ENCODE measurements around the gene OSCP1. TPM values are rescaled to one million over a fixed set of nuclear protein-coding genes. Genes with fewer than 3 reads are reported as not detected.

Gene OSCP1
- total and polyA plus RNA-seq, 9 donors, result 9.1 to 27.7 (median 12.2) TPM

- Histone ChIP-seq H3K9me3 (no peaks in the 10 kb centered on the region), H3K27ac (peak overlapping the region; percentile 69 to 90), H3K4me1 (ENCODE audit: insufficient read depth) (peaks cover 16% of the 10 kb centered on the region), H3K27me3 (no peaks in the 10 kb centered on the region), H3K4me3 (peak overlapping the region; percentile 46), H3K36me3 (no peaks in the 10 kb centered on the region)
- 1% methylated on average over 14 of the region's 14 CpGs for WGBS, 3 donors
- intact Hi-C loops (cut with DNase I), result loop anchor here in 1 of 4 donors (5.0 kb wide), 1 partner anchor 64 kb away; the partner anchor contains the start of gene EVA1B
- DNase-seq, result peak; percentile 86 to 96 (median 89)
- peak; percentile 69 for TF ChIP-seq EP300 (IDR thresholded peaks at IDR 0.05)
- peak in 1 of 3 donors; percentile 17 for TF ChIP-seq CTCF (IDR thresholded peaks at IDR 0.05)
- TF ChIP-seq POLR2A (IDR thresholded peaks at IDR 0.05), result peak; percentile 80
Observed at GRCh38 chr1:36386265-36387140, 63.7 kb downstream of the OSCP1 start.

- TF ChIP-seq POLR2A (IDR thresholded peaks at IDR 0.05) (peak; percentile 93), CTCF (IDR thresholded peaks at IDR 0.05) (no peak)
- intact Hi-C loops (cut with DNase I), result loop anchor here in 1 of 4 donors (5.0 kb wide), 1 partner anchor 63 kb away; the partner anchor contains the start of gene EVA1B
- H3K36me3 ChIP-seq, result no peaks in the 10 kb centered on the region
- no peaks in the 10 kb centered on the region for H3K27me3 ChIP-seq
- H3K4me3 ChIP-seq, result peak within 1 kb of the TSS; percentile 98
- peak; percentile 98 to 99 (median 99) for DNase-seq
- 0 to 1% (median 0%) methylated on average over 58 to 82 of the region's 82 CpGs for WGBS, 3 donors
- H3K27ac ChIP-seq, result peak within 1 kb of the TSS; percentile 69 to 90
- H3K9me3 ChIP-seq, result no peaks in the 10 kb centered on the region
- peaks cover 24% of the 10 kb centered on the region for H3K4me1 ChIP-seq (ENCODE audit: insufficient read depth)
Observed at GRCh38 chr1:36385410-36386264, 64.6 kb downstream of the OSCP1 start, which contains the start of gene STK40. STK40 (minus strand) TSS chr1:36385924; CDS start chr1:36361332, 24,592 bp downstream.

- Histone ChIP-seq H3K27me3 (no peaks in the 10 kb centered on the region), H3K36me3 (no peaks in the 10 kb centered on the region), H3K9me3 (no peaks in the 10 kb centered on the region), H3K4me3 (peak overlapping the region; percentile 98), H3K27ac (peak overlapping the region; percentile 25 to 80), H3K4me1 (ENCODE audit: insufficient read depth) (peaks cover 26% of the 10 kb centered on the region)
- intact Hi-C loops (cut with DNase I), result loop anchor here in 2 of 4 donors (5.0 kb wide), 1 partner anchor 62 kb away; the partner anchor contains the start of gene EVA1B (in 2 of the 2)
- TF ChIP-seq CTCF (IDR thresholded peaks at IDR 0.05) (no peak), EP300 (IDR thresholded peaks at IDR 0.05) (no peak), POLR2A (IDR thresholded peaks at IDR 0.05) (no peak)
- 1 to 2% (median 1%) methylated on average over 25 of the region's 25 CpGs for WGBS, 3 donors
- peak; percentile 55 to 75 (median 69) for DNase-seq
Observed at GRCh38 chr1:36384542-36385409, 65.5 kb downstream of the OSCP1 start.
